ENCODE data around the gene TIPIN.

- no peak for TF ChIP-seq CTCF (IDR thresholded peaks at IDR 0.05; ENCODE audit: poor library complexity, severe bottlenecking)
- no peak for TF ChIP-seq EZH2 (IDR thresholded peaks at IDR 0.05; ENCODE audit: borderline replicate concordance, insufficient read depth, low read length, poor library complexity, severe bottlenecking)
- no peak for TF ChIP-seq RAD21 (conservative IDR thresholded peaks at IDR 0.05)
- TF ChIP-seq SMC3 (conservative IDR thresholded peaks at IDR 0.05; ENCODE audit: poor library complexity) = no peak
- no peak for TF ChIP-seq POLR2AphosphoS5 (IDR thresholded peaks at IDR 0.05)
- no peak for TF ChIP-seq REST (IDR thresholded peaks at IDR 0.05; ENCODE audit: borderline replicate concordance)
- TF ChIP-seq MXI1 (conservative IDR thresholded peaks at IDR 0.05; ENCODE audit: poor library complexity, severe bottlenecking) = no peak
Measured at GRCh38 chr15:66401130-66402021, 44.9 kb upstream of the TIPIN start.

Data from neural cell (in vitro differentiated cells).